Renal pelvis (tissue), 4 donors: ENCODE measurements around the gene TTC9. TPM values are rescaled to one million over a fixed set of nuclear protein-coding genes. Genes with fewer than 3 reads are reported as not detected.
"Not testable (repeated sequence)": the region's sequence is repeated elsewhere in the genome, so short reads cannot be mapped to it uniquely, and the experiment has no call there.

ENCODE experiments used
- DNase-seq: peaks from one replicate; pipeline ENCODE4 v3.0.0-alpha.2; 2013
- polyA plus RNA-seq, 3 donors: library from polyadenylated mRNA; unstranded; fragments of 120-200 nt; gene quantifications; one replicate each; pipeline ENCODE4 v1.2.1, GENCODE V29; 2013; ENCODE audit not compliant: insufficient read length in 3 of 3

Gene TTC9
- polyA plus RNA-seq, 3 donors = 3.5 to 4.1 (median 4.1) TPM

DNA sequence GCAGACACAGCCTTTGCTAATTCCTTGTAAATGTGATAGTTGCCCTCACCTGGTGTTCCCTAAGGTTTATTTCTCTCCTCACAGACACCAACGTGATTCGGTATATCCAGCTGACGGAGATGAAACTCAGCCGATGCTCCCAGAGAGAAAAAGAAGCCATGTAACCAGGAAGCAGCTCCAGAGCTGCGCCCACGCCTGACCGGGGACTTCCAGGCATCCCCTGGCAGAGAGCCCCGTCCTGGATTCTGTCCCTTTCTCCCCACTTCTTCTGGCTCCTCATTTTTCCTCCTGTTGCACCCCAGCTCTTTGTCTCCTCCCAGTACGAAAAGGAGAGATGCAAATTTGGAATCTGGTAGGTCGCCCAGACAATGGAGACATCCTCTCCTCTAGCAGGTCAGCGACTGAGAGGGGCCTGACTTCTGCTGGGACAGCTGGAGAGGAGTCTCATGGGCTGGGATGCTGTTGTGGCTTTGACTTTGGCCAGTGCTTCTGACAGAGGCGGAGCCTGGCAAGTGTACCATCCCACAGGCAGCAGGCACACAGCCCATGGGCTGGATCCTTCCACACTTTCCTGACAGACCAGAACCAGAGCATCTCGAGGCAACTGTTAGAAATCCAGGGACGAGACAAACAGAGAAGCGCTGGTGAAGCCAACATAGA, 29.4 kb downstream of the TTC9 start:
- DNase-seq = no peak

DNA sequence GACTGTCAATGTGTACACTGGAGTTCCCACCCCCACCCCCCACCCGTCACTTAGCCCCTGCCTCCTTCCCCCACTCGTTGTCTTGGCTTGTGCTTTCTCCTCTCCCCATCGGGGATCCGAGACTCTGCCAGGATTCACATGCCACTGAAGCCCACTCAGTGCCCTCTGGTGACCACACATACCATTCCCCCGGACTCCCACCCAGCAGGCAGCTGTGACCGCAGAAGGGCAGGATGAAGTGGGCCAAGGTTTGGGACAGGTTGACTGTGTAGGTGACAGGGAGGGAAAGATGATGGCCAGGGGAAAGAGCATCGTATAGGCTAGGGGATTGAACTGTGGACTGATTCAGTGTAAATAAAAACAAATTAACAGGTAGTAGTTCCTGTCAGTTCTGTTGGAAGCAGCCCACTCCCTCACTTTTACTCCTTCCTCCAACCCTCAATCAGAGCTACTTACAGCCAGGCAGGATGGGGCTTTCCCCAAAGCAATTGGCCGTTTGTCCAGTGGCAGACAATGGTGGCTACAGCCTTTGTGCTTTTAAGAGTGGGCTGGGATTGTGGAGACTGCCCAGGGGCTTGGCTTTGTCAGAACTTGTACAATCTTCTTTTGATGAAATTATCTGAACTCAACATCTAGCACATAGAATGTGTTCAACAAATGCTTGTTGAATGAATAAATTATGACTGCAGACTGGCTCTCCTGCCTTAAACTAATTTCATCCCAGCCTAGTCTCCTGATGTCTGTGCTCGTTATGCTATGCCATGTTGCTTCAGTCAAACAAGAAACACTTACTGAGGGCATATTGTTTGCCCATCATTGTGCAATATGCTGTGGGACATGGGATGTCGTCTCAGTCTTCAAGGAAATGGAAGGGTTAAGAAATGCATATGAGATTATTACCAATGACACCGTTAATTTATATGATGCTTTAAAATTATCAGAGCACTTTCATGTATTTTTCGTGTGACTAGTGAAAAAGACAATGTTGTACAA, 30.2 kb downstream of the TTC9 start:
- no peak for DNase-seq

DNA sequence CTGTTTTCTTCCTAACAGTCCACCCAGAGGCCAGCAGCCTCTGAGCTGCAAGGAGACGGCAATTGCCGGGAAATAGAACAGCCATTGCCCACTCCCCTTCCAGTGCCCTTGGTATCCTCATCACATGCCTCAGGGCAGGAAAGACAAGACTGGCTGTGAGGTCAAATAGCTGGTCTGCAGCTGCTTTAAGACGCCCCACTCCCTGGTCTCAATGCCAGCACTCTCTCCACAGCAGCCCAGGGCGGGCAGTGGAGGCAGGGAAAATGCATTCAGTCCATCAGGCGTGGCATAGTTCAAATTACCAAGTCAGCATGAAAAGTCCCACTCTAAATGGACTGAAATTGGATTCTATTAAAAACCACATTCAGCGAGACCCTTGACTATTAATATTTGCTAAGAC, 35.6 kb downstream of the TTC9 start:
- DNase-seq = no peak

DNA sequence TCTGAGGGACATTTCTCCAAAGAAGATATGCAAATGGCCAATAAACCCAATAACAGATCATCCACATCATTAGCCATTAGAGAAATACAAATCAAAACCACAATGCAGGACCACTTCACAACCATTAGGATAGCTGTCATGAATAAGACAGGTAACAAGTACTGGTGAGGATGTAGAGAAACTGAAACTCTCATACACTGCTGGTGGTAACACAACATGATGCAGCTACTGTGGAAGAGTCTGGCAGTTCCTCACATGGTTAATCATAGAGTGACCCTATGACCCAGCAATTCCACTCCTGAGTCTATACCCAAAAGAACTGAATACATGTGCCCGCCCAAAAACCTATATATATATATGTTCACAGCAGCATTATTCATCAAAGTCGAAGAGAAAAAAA, 39.0 kb downstream of the TTC9 start:
- no peak for DNase-seq

DNA sequence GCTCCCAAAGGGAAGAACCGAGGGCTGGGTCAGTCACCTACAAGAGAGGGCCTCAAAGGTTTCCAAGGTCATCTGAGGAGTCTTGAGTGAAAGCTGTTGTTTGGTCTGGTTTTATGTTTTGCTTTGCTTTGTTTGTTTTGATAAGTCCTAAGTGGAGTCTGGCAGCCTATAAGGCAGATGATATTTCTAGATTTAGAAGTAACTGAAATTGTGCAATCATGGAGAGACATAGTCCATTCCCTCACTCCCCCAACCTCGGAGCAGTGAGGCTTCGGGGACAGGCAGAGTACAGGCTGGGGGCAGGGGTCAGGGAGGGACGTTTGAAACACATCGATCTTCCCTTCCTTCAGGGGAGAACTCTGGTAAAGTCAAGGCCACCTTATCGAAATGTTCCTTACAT, 42.3 kb downstream of the TTC9 start:
- no peak for DNase-seq

DNA sequence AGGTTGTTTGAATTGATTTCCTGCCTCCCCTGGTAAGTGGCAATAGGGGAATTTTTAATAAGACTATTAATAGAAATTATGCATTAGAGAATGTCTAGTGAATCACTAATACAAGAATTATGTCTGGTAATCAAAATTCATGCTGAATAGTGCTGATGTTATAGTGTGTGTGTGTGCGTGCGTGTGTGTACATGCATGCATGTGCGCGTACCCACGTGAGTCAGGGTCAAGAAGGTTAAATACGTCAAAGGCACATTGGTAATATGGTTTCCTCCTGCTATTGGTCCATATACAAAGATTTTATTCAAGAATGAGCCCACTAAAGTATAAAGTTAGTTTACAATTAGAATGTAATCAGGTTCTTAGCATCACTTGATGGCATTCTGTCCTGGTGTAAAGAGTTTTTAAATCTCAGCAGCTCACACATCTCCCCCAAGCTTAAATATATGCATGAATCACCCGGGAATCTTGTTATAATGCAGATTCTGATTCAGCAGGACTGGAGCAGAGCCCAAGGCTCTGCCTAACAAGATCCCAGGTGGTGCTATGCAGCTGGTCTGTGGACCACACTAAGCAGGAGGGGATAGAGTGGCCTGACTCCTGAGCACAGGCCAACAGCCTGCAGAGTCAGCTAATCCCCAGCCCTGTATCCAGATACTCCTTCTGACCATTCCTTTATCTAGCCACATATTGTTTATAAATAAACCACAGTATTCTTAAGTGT, 43.9 kb downstream of the TTC9 start:
- DNase-seq = no peak

DNA sequence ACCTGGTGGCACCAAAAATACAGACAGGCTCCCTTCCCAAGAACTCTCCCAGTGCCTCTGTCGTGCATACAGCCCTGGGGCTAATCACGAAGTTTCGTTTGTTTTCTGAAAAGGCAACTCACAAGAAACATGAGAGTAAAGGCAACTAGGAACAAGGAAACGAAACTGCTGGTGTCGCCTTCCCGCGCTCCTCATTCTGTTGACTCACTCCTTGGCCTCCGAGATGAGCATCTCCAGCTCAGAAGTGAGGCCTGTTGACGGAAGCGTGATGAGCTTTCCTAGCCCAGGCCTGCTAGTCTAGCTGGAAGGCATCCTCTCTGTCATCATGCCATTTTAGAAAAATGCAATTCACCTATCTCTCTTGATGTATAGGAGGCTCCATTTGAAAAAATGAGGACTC, 50.5 kb downstream of the TTC9 start:
- DNase-seq = no peak

DNA sequence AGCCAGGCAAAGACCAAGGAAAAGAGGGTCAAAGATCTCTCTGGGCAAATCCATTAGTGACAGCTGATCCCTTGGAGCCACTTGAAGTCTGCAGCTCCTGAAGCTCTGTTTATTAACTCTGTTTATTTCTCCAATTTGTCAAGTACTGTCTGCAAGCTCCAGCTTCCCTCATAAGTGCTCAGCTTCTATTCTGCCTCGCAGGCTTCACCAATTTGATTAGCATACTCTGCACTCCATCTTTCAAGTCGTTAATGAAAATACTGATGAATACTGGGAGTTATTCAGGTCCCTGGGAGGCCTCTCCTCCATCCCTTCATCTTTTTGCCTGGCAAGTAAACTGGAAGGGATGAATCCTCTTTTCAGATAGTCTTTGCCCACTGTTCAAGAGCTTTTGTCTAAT, 54.3 kb downstream of the TTC9 start:
- no peak for DNase-seq

DNA sequence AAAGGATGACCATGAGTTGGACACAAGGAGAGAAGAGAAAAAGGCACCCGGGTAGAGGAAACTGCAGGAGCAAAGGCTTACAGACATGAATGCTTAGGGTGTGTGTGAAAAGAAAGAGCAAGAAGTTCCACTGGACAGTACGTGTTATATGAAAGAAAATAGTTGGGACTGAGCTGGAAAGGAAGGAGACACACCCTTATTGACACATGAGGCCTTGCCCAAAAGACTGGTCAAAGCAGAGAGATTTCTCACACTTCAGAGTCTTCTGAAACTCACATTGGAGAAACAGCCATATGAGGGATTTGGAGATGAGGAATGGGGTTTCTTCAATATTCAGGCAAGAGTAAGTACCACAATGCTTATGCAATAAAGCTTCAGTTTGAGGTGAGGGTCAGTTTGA, 56.0 kb downstream of the TTC9 start:
- DNase-seq = no peak

DNA sequence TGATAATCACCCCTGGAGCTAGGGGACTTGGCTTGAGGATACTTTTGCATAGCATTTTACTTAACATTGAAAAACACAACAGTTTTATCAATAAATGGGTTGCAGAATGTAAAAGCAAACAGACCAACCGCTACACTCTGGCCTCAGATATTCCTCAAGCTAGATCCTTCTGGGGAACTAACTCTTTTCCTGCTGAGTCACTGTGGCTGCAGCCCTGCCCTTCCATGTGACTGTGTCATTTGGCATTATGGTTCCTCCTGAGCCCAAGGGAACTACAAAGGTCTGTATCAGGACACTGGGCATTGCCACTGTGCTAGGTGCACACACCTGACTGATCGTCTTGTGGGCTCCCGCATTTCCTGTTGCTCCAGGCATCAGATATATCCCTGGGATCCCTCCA, 56.6 kb downstream of the TTC9 start:
- DNase-seq = no peak

DNA sequence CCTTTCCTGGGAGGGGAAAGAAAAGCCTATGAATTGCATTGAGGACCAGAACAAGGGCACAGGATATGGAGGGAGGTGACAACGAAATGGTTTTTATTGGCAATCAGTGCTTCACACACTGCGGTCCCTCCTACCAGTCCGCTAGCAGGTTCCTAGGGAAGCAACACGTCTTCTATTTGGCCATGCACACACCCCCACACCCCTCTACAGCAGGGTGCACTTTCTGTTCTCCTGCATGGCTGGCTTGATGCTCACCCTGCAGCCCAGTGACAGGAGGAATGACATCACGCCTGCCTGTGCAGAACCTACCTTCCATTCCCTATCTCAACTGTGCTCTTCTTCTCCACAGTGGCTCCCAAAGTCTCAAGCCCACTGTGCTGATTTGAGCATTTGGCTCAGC, 57.9 kb downstream of the TTC9 start:
- no peak for DNase-seq

DNA sequence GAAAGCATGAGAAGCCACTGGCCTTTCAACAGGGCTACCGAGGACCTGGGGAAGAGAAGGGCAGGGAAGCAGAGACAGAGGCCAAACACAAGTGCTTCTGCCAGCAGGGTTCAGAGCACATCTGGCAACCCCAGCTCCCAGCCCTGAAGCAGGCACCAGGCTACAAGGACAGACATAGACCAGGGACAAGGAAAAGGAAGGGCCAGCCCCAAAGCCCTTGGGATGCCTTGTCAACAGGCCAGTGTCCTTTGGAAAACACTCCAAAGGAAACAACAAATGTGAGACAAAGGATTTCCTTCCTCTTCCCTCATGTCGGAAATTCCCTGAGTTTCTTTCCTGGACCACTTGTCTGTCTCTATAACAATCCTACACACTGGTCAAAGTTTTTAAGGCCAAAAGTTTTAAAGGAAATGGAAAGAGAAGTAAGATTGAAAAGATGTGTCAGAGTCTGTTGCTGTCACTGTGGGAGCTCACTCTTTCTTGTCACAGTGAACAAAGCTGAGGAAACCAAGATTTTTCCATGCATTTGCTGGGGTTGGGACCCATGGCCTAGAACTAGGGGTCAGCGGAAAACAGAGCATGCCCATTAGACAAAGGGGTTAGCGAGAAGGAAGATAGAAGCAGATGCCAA, 59.4 kb downstream of the TTC9 start:
- DNase-seq = no peak

DNA sequence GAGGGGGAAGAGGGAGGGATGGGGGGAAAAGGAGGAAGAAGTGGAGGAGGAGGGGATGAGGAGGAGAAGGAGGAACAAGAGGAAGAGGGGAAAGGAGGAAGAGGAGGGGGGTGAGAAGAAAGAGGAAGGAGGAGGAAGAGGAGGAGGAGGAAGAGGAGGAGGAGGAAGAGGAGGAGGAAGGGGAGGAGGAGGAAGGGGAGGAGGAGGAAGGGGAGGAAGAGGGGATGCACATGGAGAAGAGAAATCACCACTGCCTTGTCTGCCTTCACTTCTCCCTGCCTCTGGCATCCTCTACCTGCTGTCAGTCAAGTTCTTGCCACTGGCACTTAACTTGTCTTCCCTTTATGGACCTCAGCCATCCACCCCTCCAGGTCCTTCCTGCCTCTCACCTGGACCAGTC, 59.9 kb downstream of the TTC9 start:
- no peak for DNase-seq

DNA sequence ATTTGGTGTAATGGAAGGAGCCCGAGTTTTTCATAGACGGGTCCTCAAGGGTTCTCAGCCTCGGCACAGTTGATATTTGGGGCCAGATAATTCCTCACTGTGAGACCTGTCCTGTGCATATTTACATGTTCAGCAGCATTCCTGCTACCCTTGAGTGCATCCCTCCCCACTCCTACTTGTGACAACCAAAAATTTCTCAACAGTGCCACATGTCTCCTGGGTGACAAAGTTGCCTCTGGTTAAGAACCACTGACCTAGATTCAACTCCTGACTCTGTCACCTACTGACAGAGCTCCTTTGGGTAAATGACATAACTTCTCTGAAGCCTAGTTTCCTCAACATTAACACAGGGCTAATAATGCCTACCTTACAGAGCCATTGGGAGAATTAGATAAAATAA, 60.4 kb downstream of the TTC9 start:
- DNase-seq = no peak

DNA sequence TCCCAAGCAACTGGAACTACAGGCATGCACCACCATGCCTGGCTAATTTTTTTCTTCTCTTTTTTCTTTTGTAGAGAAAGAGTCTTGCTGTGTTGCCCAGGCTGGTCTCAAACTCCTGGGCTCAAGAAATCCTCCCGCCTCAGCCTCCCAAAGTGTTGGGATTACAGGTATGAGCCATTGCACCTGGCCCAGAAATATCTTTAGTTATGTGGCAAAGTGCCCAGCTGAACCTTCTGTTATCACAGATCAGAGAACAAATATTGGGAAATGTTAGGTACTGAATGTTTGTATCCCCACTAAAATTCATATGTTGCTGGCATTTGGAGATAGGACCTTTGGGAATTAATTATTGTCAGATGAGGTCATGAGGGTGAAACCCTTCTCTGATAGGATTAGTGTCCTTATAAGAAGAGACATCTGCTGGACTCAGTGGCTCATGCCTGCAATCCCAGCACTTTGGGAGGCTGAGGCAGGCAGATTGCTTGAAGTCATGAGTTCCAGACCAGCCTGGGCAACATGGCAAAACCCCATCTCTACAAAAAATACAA, 62.0 kb downstream of the TTC9 start:
- DNase-seq = not testable (repeated sequence)

DNA sequence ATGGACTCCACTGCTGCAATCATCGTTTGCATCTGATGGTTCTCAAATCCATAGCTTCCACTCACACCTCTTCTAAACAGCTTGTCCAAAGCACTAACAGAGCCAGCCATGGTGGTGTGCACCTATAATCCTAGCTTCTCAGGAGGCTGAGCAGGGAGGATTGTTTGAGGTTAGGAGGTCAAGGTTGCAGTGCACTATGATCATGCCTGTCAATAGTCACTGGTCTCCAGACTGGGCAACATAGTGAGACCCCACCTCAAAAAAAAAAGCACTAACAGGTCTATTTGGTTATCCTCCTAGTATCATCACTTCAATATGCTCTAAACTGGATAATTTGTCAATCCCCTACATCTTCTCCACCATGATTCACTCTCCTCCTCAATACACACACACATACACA, 63.2 kb downstream of the TTC9 start:
- DNase-seq = no peak

DNA sequence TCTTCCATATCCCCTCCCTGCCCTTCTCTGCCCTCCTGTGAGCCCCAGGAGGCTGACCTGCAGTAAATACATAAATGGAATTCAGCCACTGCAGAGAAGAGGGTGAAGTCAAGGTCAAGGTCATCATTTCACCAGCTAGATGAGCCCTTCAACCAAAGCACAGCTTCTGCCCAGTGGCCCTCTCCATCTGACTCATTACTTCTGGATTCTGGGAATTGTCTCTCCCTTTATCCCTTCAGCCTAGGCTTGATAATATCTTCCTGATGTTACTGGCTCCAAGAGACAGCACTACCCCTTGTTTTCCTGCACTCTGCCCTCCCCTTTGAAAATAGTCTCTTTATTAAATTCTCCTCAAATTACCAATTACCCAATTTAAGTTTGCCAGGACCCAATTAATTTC, 64.5 kb downstream of the TTC9 start:
- DNase-seq = no peak

DNA sequence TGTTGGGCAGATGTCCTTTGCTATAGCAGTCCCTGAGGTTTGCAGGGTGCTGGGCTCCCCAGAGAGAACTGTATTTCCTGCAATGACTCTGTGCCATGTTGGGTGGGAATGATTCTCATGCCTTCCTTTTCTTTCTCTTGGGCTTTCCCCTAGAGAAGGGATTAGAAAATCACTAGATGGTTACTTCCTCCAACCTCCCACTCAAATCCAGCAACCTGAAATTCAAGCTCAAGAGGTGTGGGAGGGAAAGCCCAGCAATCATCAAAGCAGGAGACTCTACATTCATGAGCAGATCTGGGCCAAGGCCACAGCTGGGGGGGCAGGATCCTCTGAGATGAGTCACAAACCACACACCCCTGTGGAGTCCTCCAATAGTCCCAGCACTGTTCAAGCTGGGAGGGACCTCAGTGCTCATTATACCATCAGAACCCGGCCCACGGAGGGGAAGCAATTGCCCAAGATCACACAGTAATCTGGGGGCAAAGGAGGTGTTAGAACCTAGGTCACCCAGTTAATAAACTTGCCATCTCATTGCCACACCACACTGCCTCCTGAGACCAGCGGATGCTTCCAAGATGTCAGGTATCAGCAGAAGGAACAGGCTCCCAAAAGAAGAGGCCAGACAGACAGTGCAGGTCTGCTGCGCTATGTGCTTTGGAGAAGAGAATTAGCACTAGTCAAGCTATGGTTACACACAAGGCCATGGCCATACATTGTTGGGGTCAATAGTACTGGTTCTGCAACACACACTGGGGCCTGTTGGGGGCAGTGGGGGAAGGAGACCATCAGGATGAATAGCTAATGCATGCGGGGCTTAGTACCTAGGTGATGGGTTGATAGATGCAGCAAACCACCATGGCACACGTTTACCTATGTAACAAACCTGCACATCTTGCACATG, 65.7 kb downstream of the TTC9 start:
- no peak for DNase-seq

DNA sequence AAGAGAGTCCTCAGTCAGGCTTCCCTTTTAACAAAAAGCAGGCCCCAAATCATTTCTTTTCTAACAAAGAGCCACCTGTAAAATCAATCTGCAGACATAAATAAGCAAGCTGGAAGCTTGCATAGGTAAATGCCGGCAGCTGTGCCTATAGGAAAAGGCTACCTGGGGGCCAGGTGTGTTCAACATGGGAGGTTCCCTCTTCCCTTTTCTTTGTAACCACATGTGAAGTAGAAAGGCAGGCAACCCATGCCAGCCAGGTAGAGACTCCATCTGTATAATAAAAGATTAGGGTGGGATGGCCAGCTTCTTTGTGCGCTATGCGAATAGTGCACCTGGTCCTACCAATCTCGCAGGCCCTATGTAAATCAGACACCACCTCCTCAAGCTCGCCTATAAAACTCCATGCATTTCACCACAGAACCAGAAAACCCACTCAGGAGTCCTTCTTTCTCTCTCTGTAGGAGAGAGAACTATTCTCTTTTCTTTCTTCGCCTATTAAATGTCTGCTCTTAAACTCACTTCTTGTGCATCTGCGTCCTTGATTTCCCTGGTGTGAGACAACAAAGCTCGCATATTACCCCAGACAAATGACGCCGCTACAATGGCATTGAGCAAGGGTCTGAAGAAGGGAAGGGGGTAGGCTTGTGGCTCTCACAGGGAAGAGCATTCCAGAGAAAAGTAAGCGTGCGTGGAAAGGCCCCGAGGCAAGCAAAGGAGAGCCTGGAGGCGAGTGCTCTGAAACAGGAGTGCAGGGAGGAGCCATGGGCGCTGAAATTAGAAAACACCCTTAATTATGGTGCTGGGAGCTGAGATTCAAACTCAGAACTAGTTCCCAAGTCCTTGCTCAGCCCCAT, 67.2 kb downstream of the TTC9 start:
- no peak for DNase-seq
